A673 (cell line): ENCODE results near the gene PKNOX2.

Source experiments
- EZH2 ChIP-seq: fragments of 200-600 bp; sonication (generic); IDR thresholded peaks from 2 replicates; pipeline ENCODE4 v1.6.1; 2017; ENCODE audit warnings: borderline replicate concordance, low read depth, mild to moderate bottlenecking, mixed read lengths, antibody characterized with exemption, low read length; ENCODE audit not compliant: poor library complexity, severe bottlenecking
- TF ChIP-seq, protein P1 (sequence below): fragments of 300-800, 200-600 bp; sonication (generic); conservative IDR thresholded peaks from 2 replicates; pipeline ENCODE4 v1.5.1; 2017; ENCODE audit warnings: low read depth, mild to moderate bottlenecking, antibody characterized with exemption, low read length, moderate library complexity, mixed read lengths

DNA sequence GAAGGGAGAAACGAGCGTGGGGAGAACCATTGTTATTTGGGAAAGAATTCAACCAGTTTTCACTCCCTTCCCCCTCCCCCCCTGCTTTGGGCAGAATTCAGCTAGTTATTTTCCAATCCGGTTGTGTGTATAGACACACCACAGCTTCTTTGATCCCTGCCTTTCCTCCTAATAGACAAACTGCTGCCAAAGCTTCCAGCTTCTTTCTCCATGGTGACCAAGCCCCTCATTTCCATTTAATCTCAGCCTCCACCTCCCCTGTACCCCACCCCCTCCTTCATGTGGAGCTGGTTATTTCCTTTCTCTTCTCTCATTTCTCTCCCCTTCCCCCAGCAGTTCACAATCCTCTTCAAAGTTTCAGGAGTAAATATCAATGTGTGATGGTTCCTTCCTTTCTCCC, 24.8 kb upstream of the PKNOX2 start:
- TF ChIP-seq, protein P1, sequence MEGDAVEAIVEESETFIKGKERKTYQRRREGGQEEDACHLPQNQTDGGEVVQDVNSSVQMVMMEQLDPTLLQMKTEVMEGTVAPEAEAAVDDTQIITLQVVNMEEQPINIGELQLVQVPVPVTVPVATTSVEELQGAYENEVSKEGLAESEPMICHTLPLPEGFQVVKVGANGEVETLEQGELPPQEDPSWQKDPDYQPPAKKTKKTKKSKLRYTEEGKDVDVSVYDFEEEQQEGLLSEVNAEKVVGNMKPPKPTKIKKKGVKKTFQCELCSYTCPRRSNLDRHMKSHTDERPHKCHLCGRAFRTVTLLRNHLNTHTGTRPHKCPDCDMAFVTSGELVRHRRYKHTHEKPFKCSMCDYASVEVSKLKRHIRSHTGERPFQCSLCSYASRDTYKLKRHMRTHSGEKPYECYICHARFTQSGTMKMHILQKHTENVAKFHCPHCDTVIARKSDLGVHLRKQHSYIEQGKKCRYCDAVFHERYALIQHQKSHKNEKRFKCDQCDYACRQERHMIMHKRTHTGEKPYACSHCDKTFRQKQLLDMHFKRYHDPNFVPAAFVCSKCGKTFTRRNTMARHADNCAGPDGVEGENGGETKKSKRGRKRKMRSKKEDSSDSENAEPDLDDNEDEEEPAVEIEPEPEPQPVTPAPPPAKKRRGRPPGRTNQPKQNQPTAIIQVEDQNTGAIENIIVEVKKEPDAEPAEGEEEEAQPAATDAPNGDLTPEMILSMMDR, result no peak
- TF ChIP-seq EZH2, result no peak
